H9 (cell line): ENCODE data around the gene NSUN6. TPM values are rescaled to one million over a fixed set of nuclear protein-coding genes. Genes with fewer than 3 reads are reported as not detected.

ENCODE experiments used
- DNase-seq: peaks from one replicate; pipeline ENCODE4 v3.0.0-alpha.2; 2017
- H2AFZ ChIP-seq: one replicate; pipeline ENCODE4 v1.6.1; 2013; ENCODE audit warnings: mild to moderate bottlenecking, low read length, control low read depth, moderate library complexity
- H2AK5ac ChIP-seq: 2 replicates; pipeline ENCODE4 v1.6.1; 2013; ENCODE audit warnings: low read length, control low read depth, mixed read lengths; ENCODE audit not compliant: insufficient read length
- H2BK120ac ChIP-seq: one replicate; pipeline ENCODE4 v1.6.1; 2013; ENCODE audit warnings: low read depth, mild to moderate bottlenecking, low read length, control low read depth, inconsistent platforms; ENCODE audit not compliant: poor library complexity, severe bottlenecking
- H2BK12ac ChIP-seq: 2 replicates; pipeline ENCODE4 v1.6.1; 2013; ENCODE audit warnings: low read length, control low read depth, mixed read lengths, low read depth; ENCODE audit not compliant: insufficient read length
- H2BK15ac ChIP-seq: 2 replicates; pipeline ENCODE4 v1.6.1; 2013; ENCODE audit warnings: low read depth, low read length, control low read depth
- H2BK20ac ChIP-seq: one replicate; pipeline ENCODE4 v1.6.1; 2013; ENCODE audit warnings: low read depth, mild to moderate bottlenecking, low read length, control low read depth, inconsistent platforms; ENCODE audit not compliant: poor library complexity, severe bottlenecking
- H2BK5ac ChIP-seq: 2 replicates; pipeline ENCODE4 v1.6.1; 2013; ENCODE audit warnings: low read length, control low read depth, mixed read lengths; ENCODE audit not compliant: insufficient read length
- H3K14ac ChIP-seq: 2 replicates; pipeline ENCODE4 v1.6.1; 2013; ENCODE audit warnings: low read length, control low read depth; ENCODE audit not compliant: insufficient read depth
- H3K18ac ChIP-seq: 2 replicates; pipeline ENCODE4 v1.6.1; 2013; ENCODE audit warnings: low read depth, mild to moderate bottlenecking, mixed read lengths, low read length, control low read depth; ENCODE audit not compliant: insufficient read length
- H3K23ac ChIP-seq: 2 replicates; pipeline ENCODE4 v1.6.1; 2013; ENCODE audit warnings: low read length, control low read depth, mixed read lengths, low read depth; ENCODE audit not compliant: insufficient read length
- H3K23me2 ChIP-seq: 2 replicates; pipeline ENCODE4 v1.6.1; 2013; ENCODE audit warnings: low read depth, mild to moderate bottlenecking, mixed read lengths, low read length, control low read depth; ENCODE audit not compliant: insufficient read length, poor library complexity, severe bottlenecking
- H3K27ac ChIP-seq: 2 replicates; pipeline ENCODE4 v1.5.1; 2013; ENCODE audit warnings: low read length, control low read depth, mixed read lengths, low read depth; ENCODE audit not compliant: insufficient read length
- H3K27me3 ChIP-seq: 2 replicates; pipeline ENCODE4 v1.6.1; 2013; ENCODE audit warnings: low read length, control low read depth, inconsistent platforms; ENCODE audit not compliant: insufficient read depth
- H3K4ac ChIP-seq: 2 replicates; pipeline ENCODE4 v1.6.1; 2013; ENCODE audit warnings: low read depth, mild to moderate bottlenecking, control low read depth, inconsistent platforms, low read length, moderate library complexity
- H3K4me1 ChIP-seq: 2 replicates; pipeline ENCODE4 v1.6.1; 2013; ENCODE audit warnings: low read length, control low read depth, inconsistent platforms; ENCODE audit not compliant: insufficient read depth
- H3K4me2 ChIP-seq: 2 replicates; pipeline ENCODE4 v1.6.1; 2013; ENCODE audit warnings: low read length, control low read depth, mixed read lengths; ENCODE audit not compliant: insufficient read length, insufficient read depth
- H3K56ac ChIP-seq: 2 replicates; pipeline ENCODE4 v1.6.1; 2013; ENCODE audit warnings: low read depth, mild to moderate bottlenecking, mixed read lengths, low read length, control low read depth; ENCODE audit not compliant: insufficient read length
- H3K79me1 ChIP-seq: 2 replicates; pipeline ENCODE4 v1.6.1; 2013; ENCODE audit warnings: low read depth, mild to moderate bottlenecking, moderate library complexity, low read length, control low read depth, inconsistent platforms; ENCODE audit not compliant: insufficient read depth, poor library complexity, severe bottlenecking
- H3K79me2 ChIP-seq: 2 replicates; pipeline ENCODE4 v1.6.1; 2013; ENCODE audit warnings: low read length, control low read depth, inconsistent platforms; ENCODE audit not compliant: insufficient read depth
- H3K9ac ChIP-seq: 2 replicates; pipeline ENCODE4 v1.6.1; 2013; ENCODE audit warnings: low read length, control low read depth, mixed read lengths; ENCODE audit not compliant: insufficient read length; ENCODE audit errors: extremely low read depth
- H3K9me3 ChIP-seq: one replicate; pipeline ENCODE4 v1.6.1; 2013; ENCODE audit warnings: low read depth, low read length, inconsistent platforms; ENCODE audit not compliant: control insufficient read depth
- H3T11ph ChIP-seq: one replicate; pipeline ENCODE4 v1.6.1; 2013; ENCODE audit warnings: mild to moderate bottlenecking, low read length, control low read depth, inconsistent platforms
- H4K20me1 ChIP-seq: one replicate; pipeline ENCODE4 v1.6.1; 2013; ENCODE audit not compliant: control insufficient read depth, insufficient read length, insufficient read depth
- H4K5ac ChIP-seq: 2 replicates; pipeline ENCODE4 v1.6.1; 2013; ENCODE audit warnings: low read depth, mild to moderate bottlenecking, mixed read lengths, low read length, control low read depth; ENCODE audit not compliant: insufficient read length
- H4K8ac ChIP-seq: replicated peaks from 2 replicates; pipeline ENCODE4 v1.6.1; 2013; ENCODE audit warnings: low read length, control low read depth, mixed read lengths, low read depth; ENCODE audit not compliant: insufficient read length
- H4K91ac ChIP-seq: 2 replicates; pipeline ENCODE4 v1.6.1; 2013; ENCODE audit warnings: low read depth, mild to moderate bottlenecking, moderate library complexity, mixed read lengths, low read length, control low read depth; ENCODE audit not compliant: insufficient read length
- H3K27ac Mint-ChIP-seq, 3 experiments: 2 replicates in 2 of 3; 3 replicates in 1 of 3; pipeline ENCODE4 v1.8.0; 2020 to 2021; ENCODE audit warnings: mixed read lengths in 3 of 3, mild to moderate bottlenecking in 1 of 3, moderate library complexity in 1 of 3
- H3K27me3 Mint-ChIP-seq: 2 replicates; pipeline ENCODE4 v1.8.0; 2021; ENCODE audit warnings: low read depth, mild to moderate bottlenecking, moderate library complexity, mixed read lengths
- H3K36me3 Mint-ChIP-seq, 3 experiments: 2 replicates in 2 of 3; 3 replicates in 1 of 3; pipeline ENCODE4 v1.8.0; 2020 to 2021; ENCODE audit warnings: low read depth in 3 of 3, mixed read lengths in 3 of 3; ENCODE audit not compliant: insufficient read depth in 1 of 3
- H3K4me1 Mint-ChIP-seq, 2 experiments: 2 replicates each; pipeline ENCODE4 v1.8.0; 2020; ENCODE audit warnings: mixed read lengths in 2 of 2
- H3K4me3 Mint-ChIP-seq, 2 experiments: 2 replicates in 1 of 2; 3 replicates in 1 of 2; pipeline ENCODE4 v1.8.0; 2020 to 2021; ENCODE audit warnings: mild to moderate bottlenecking in 2 of 2, mixed read lengths in 2 of 2, moderate library complexity in 1 of 2
- H3K9me3 Mint-ChIP-seq, 2 experiments: 2 replicates in 1 of 2; 3 replicates in 1 of 2; pipeline ENCODE4 v1.8.0; 2020; ENCODE audit warnings: mild to moderate bottlenecking in 2 of 2, mixed read lengths in 2 of 2, moderate library complexity in 1 of 2
- CTCF ChIP-seq: fragments of 200-600 bp; sonication (generic); conservative IDR thresholded peaks from 3 replicates; pipeline ENCODE4 v1.8.0; 2021; ENCODE audit warnings: antibody characterized with exemption, mild to moderate bottlenecking
- WGBS: extraction: QIAGEN DNeasy Blood & Tissue Kit; methylation state at CpG from one replicate; pipeline ENCODE4 v1.1.7; 2013; ENCODE audit warnings: missing lambda C conversion rate, low lambda C conversion rate, mixed read lengths; ENCODE audit not compliant: insufficient read length; ENCODE audit errors: extremely low coverage; 5-methylcytosine and 5-hydroxymethylcytosine counted together
- total RNA-seq: library from RNA; stranded (reverse); gene quantifications from 2 replicates; pipeline ENCODE4 v1.2.1, GENCODE V29; 2021

The NSUN6 gene
- total RNA-seq, 1 experiment from 2014 or later: 11.9 TPM

GRCh38 chr10:18687706-18688105, 36.3 kb upstream of the NSUN6 start:
- no peak overlapping the region for H2BK120ac ChIP-seq

More at GRCh38 chr10:18687706-18688105, 36.3 kb upstream of the NSUN6 start:
- no peak overlapping the region for H3K4me2 ChIP-seq
- TF ChIP-seq CTCF: no peak
- H3K27me3 Mint-ChIP-seq: no peaks in the 10 kb centered on the region
- no peaks in the 10 kb centered on the region for H4K20me1 ChIP-seq
- no peaks in the 10 kb centered on the region for H3K23me2 ChIP-seq
- no peaks in the 10 kb centered on the region for H3K4me1 ChIP-seq
- H3K9me3 ChIP-seq: no peaks in the 10 kb centered on the region
- no peaks in the 10 kb centered on the region for H3K79me1 ChIP-seq
- H3K23ac ChIP-seq: no peak overlapping the region
- no peak overlapping the region for H3K18ac ChIP-seq
- H4K8ac ChIP-seq: no peak overlapping the region
- H2AFZ ChIP-seq: no peak overlapping the region
- H2BK5ac ChIP-seq: no peak overlapping the region
- no peaks in the 10 kb centered on the region for H3K79me2 ChIP-seq
- H3K27ac Mint-ChIP-seq: no peak overlapping the region
- H3K4me3 Mint-ChIP-seq: no peak overlapping the region
- DNase-seq: no peak
- H3K56ac ChIP-seq: no peak overlapping the region
- no peak overlapping the region for H3K4ac ChIP-seq
- H3K27me3 ChIP-seq: no peaks in the 10 kb centered on the region
- no peak overlapping the region for H3K9ac ChIP-seq
- WGBS: no CpG with 5 or more reads among the region's 5 CpGs
- H4K91ac ChIP-seq: no peak overlapping the region
- no peak overlapping the region for H3K27ac ChIP-seq
- H3T11ph ChIP-seq: no peak overlapping the region
- peaks cover 10 to 11% of the 10 kb centered on the region in 2 experiments for H3K4me1 Mint-ChIP-seq
- H3K14ac ChIP-seq: no peak overlapping the region
- no peak overlapping the region for H4K5ac ChIP-seq
- no peaks in the 10 kb centered on the region for H3K9me3 Mint-ChIP-seq
- no peak overlapping the region for H2BK15ac ChIP-seq
- peaks cover 0 to 5% (median 0%) of the 10 kb centered on the region in 3 experiments; a peak in 2 of 7 replicates for H3K36me3 Mint-ChIP-seq
- no peak overlapping the region for H2BK12ac ChIP-seq
- no peak overlapping the region for H2AK5ac ChIP-seq
- no peak overlapping the region for H2BK20ac ChIP-seq
